K562 (cell line): ENCODE data around the gene FAM167B. TPM values are rescaled to one million over a fixed set of nuclear protein-coding genes. Genes with fewer than 3 reads are reported as not detected.
A peak's percentile ranks its signal among the peaks of the same experiment; 100 is the strongest.

Source experiments
- BCL6 ChIP-seq: fragments of 250-450 bp; sonication (Bioruptor Pico); IDR thresholded peaks from 2 replicates; pipeline ENCODE4 v1.4.0; 2020
- BHLHE40 ChIP-seq: IDR thresholded peaks from 2 replicates; pipeline ENCODE4 v1.6.1; 2011; ENCODE audit warnings: low read length, improper control_type of control experiment
- CBFB ChIP-seq: sonication (generic); formaldehyde crosslinking; IDR thresholded peaks from 2 replicates; pipeline ENCODE4 v1.4.0; 2020; ENCODE audit warnings: mild to moderate bottlenecking, missing genetic modification reagents
- CBX1 ChIP-seq: sonication (generic); IDR thresholded peaks from 2 replicates; pipeline ENCODE4 v1.6.1; 2016; ENCODE audit warnings: antibody characterized with exemption, low read depth, mild to moderate bottlenecking
- CBX3 ChIP-seq, 2 experiments: IDR thresholded peaks; 1 replicate in 1 of 2; 2 replicates in 1 of 2; pipeline ENCODE4 v1.6.1; 2012; ENCODE audit warnings: inconsistent platforms in 2 of 2, low read length in 2 of 2, borderline replicate concordance in 1 of 2, control low read depth in 1 of 2
- CREM ChIP-seq: IDR thresholded peaks from 2 replicates; pipeline ENCODE4 v1.6.1; 2014; ENCODE audit warnings: antibody characterized with exemption, low read depth
- EGR1 ChIP-seq: fragments of 450-650 bp; conservative IDR thresholded peaks from 2 replicates; pipeline ENCODE4 v1.6.1; 2017; ENCODE audit warnings: mild to moderate bottlenecking
- FOS ChIP-seq: IDR thresholded peaks from 3 replicates; pipeline ENCODE4 v1.6.1; 2011; ENCODE audit not compliant: insufficient read length; ENCODE audit errors: extremely low read depth
- HDAC1 ChIP-seq, 2 experiments: fragments of 450-650 bp; IDR thresholded peaks; 2 replicates each; pipeline ENCODE4 v1.6.1; 2016 to 2017; ENCODE audit warnings: inconsistent platforms in 1 of 2, mild to moderate bottlenecking in 1 of 2, moderate library complexity in 1 of 2
- JUN ChIP-seq, 2 experiments: sonication (generic) in 1 of 2; formaldehyde crosslinking in 1 of 2; IDR thresholded peaks; 2 replicates each; pipeline versions ENCODE4 v1.6.1 to v1.8.0; 2012 to 2022; ENCODE audit warnings: borderline replicate concordance in 2 of 2, mild to moderate bottlenecking in 2 of 2, improper control_type of control experiment in 1 of 2, low read depth in 1 of 2, low read length in 1 of 2, missing genetic modification reagents in 1 of 2
- L3MBTL2 ChIP-seq: fragments of 450-650 bp; IDR thresholded peaks from 2 replicates; pipeline ENCODE4 v1.6.1; 2016; ENCODE audit warnings: mild to moderate bottlenecking, moderate library complexity
- LCOR ChIP-seq: sonication (generic); formaldehyde crosslinking; IDR thresholded peaks from 2 replicates; pipeline ENCODE4 v1.8.0; 2022; ENCODE audit warnings: mild to moderate bottlenecking, missing genetic modification reagents
- MAX ChIP-seq: sonication (generic); formaldehyde crosslinking; IDR thresholded peaks from 2 replicates; pipeline ENCODE4 v1.9.0; 2022; ENCODE audit warnings: mild to moderate bottlenecking, missing genetic modification reagents
- PBX2 ChIP-seq, 2 experiments: IDR thresholded peaks in 1 of 2; conservative IDR thresholded peaks in 1 of 2; 2 replicates each; pipeline ENCODE4 v1.6.1; 2016; ENCODE audit warnings: low read depth in 2 of 2, mild to moderate bottlenecking in 1 of 2, missing compliant biosample characterization in 1 of 2, missing genetic modification characterization in 1 of 2, moderate library complexity in 1 of 2
- POLR3G ChIP-seq: IDR thresholded peaks from 2 replicates; pipeline ENCODE4 v1.6.1; 2011; ENCODE audit not compliant: insufficient read length, insufficient replicate concordance; ENCODE audit errors: extremely low read depth
- RBFOX2 ChIP-seq: fragments of 200-400 bp; formaldehyde crosslinking; IDR thresholded peaks from 2 replicates; pipeline ENCODE4 v1.6.1; 2017; ENCODE audit warnings: low read depth, mild to moderate bottlenecking, low read length, moderate library complexity
- RBM17 ChIP-seq: fragments of 200-400 bp; formaldehyde crosslinking; IDR thresholded peaks from 2 replicates; pipeline ENCODE4 v1.6.1; 2017; ENCODE audit warnings: low read depth, mild to moderate bottlenecking, low read length, borderline replicate concordance
- SRF ChIP-seq, 2 experiments: fragments of 250-450, 450-650 bp in 1 of 2; sonication (Bioruptor Pico) in 1 of 2; sonication (generic) in 1 of 2; formaldehyde crosslinking; IDR thresholded peaks; 2 replicates each; pipeline versions ENCODE4 v1.5.0 to v1.5.1; 2020 to 2022; ENCODE audit warnings: mild to moderate bottlenecking in 1 of 2, missing genetic modification reagents in 1 of 2
- TAL1 ChIP-seq: fragments of 450-650 bp; IDR thresholded peaks from 2 replicates; pipeline ENCODE4 v1.6.1; 2016; ENCODE audit warnings: mild to moderate bottlenecking
- TRIM24 ChIP-seq, 2 experiments: fragments of 450-650 bp; IDR thresholded peaks; 2 replicates each; pipeline ENCODE4 v1.6.1; 2016
- YBX1 ChIP-seq: fragments of 450-650 bp; IDR thresholded peaks from 2 replicates; pipeline ENCODE4 v1.7.1; 2016; ENCODE audit warnings: mild to moderate bottlenecking
- ZNF124 ChIP-seq: sonication (generic); formaldehyde crosslinking; IDR thresholded peaks from 2 replicates; pipeline ENCODE4 v1.8.1; 2022; ENCODE audit warnings: missing genetic modification reagents
- ZNF444 ChIP-seq: fragments of 250-450 bp; sonication (Bioruptor Pico); IDR thresholded peaks from 2 replicates; pipeline ENCODE4 v1.4.0; 2020; ENCODE audit warnings: mild to moderate bottlenecking, moderate library complexity
- polyA plus RNA-seq, 8 experiments: library from polyadenylated mRNA; depleted of rRNA in 4 of 8; stranded (reverse) in 5 of 8; unstranded in 3 of 8; fragments of >200 nt; fragmentation: Nextera tagmentation in 2 of 8; fragmentation: Illumina TruSeq in 1 of 8; extraction: Ambion mirVana in 2 of 8; extraction: Trizol in 1 of 8; gene quantifications; 2 replicates each; pipeline versions ENCODE4 v1.2.1 to v1.2.3, GENCODE V29; 2011 to 2014; ENCODE audit warnings: inconsistent platforms in 1 of 8, missing spikeins in 1 of 8
- total RNA-seq, 7 experiments: library from RNA; depleted of rRNA in 6 of 7; stranded (reverse); fragments of >200 nt in 6 of 7; fragmentation: Illumina TruSeq in 2 of 7; extraction: Trizol in 2 of 7; gene quantifications; 2 replicates each; pipeline versions ENCODE4 v1.2.1 to v1.2.3, GENCODE V29; 2011 to 2021; ENCODE audit warnings: low replicate concordance in 1 of 7

The FAM167B gene
- total and polyA plus RNA-seq, 9 of the 15 experiments (the other 6 are each of a cell fraction or from before 2014, with no cell fraction given) = not detected

- TF ChIP-seq HDAC1 (IDR thresholded peaks at IDR 0.05) (0 out of 4 replicates have a peak, but pooled peaks of 1 of the 2 experiments have one; percentile 10), MAX (CRISPR knock-in tag) (peak; percentile 90), BHLHE40 (no peak), RBFOX2 (peak; percentile 39; the same call in 1 of the 2 replicates), JUN (IDR thresholded peaks at IDR 0.05; ENCODE audit: borderline replicate concordance, low read depth, low read length) (peak; percentile 72), JUN (CRISPR knock-in tag; IDR thresholded peaks at IDR 0.05; ENCODE audit: borderline replicate concordance) (no peak), POLR3G (no peak), LCOR (0 out of 2 replicates have a peak, but pooled peaks have one; percentile 34), RBM17 (no peak), FOS (peak; percentile 18), BCL6 (no peak), L3MBTL2 (peak; percentile 94), PBX2 (CRISPR knock-in tag; IDR thresholded peaks at IDR 0.05; ENCODE audit: low read depth) (no peak), PBX2 (tag; conservative IDR thresholded peaks at IDR 0.05; ENCODE audit: low read depth) (no peak), ZNF444 (no peak), TAL1 (no peak), CREM (peak; percentile 40; the same call in 1 of the 2 replicates), EGR1 (peak; percentile 76), TRIM24 (IDR thresholded peaks at IDR 0.05) (no peak; a peak in 1 of 4 replicates), SRF (CRISPR knock-in tag; IDR thresholded peaks at IDR 0.05) (no peak), YBX1 (no peak), CBX3 (IDR thresholded peaks at IDR 0.05; ENCODE audit: borderline replicate concordance in 1 of 2, low read length in 2 of 2) (peak in 1 of 2 experiments; percentile 81; a peak in 1 of 3 replicates), ZNF124 (CRISPR knock-in tag) (peak; percentile 73; the same call in 1 of the 2 replicates), CBFB (no peak), CBX1 (no peak)
Observed at GRCh38 chr1:32241001-32241763, 5.8 kb upstream of the FAM167B start (continued).
